ENCODE data around the gene IFNA13.
"Not testable (repeated sequence)": the region's sequence is repeated elsewhere in the genome, so short reads cannot be mapped to it uniquely, and the experiment has no call there.

Gene IFNA13

GRCh38 chr9:21367957-21368356 is at the start of gene IFNA13:
Gene IFNA13, minus strand, starts transcription at chr9:21368057. Its CDS starts 47 bp downstream, at chr9:21368010.
- DNase-seq (no peak), ATAC-seq (no peak)

DNA sequence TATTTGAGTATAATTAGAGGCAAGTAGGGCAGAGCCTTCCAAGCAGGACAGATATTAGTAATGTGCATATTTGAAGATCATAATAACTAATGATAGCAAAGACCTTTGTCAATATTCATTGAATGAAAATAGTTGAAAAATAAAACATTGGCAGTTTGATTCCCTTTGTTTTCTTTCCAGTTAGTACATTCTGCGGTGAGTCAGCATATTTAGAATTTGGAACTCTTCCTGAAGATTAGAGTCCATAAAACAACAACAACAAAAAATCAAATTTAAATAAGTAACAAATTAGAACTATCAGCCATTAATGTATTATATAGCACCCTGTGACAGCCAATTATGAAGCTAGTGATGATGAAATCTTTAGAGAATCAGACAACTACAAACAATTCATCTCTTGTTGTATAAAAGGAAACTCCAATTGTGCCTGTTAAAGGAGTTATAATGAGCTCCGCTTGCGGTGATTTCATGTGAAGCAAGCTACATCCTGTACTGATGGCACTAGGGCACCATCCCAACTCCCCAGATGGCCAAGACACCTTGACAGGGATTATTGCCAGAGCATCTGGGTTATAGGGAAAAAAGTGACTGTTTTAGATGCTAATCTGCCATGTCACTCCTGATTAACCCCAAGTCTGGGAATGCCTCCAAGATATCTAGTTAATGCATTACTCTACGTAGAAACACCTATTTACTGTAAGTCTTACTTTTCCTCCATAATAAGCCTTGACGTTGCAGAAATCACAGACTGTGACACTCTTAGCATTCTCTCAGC is 47.8 kb upstream of the IFNA13 start:
- ATAC-seq, result no peak
- no peak for DNase-seq

DNA sequence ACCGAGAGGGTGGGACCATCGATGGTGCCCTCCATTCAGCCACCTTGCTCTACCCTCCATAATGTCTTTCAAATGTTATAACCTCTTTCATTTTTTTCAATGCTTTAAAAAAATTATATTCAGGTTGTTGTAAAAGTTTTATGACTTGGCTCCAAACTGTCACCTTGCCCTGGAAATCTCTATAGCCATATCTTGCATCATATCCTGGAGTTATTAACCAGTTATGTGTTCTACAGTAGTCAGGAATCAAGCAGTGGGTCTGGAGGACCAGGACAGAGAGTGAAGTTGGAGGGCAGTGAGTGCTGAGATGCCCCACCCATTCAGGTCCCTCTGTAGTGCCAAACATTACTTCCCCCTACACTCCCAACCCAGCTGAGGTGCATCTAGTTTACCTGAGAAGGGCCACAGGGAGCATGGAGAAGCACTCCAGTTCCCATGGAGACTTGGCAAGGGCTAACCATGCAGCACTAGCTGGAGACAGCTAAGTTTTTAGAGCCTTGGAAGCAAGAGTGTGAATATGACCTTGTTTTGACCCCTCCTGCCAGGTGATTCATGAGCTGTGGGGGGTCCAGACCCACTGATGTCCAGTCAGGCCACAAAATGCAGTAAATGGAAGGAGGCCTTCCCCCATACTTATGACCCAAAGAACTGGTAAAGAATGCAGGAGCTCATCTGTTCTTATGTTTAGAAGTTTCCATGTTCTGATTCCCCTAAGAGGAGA is 46.5 kb upstream of the IFNA13 start:
- no peak for ATAC-seq
- no peak for DNase-seq

GRCh38 chr9:21413624-21414023 is 45.8 kb upstream of the IFNA13 start:
- DNase-seq, result no peak
- no peak for ATAC-seq

- ATAC-seq (no peak), DNase-seq (no peak)
Observed at GRCh38 chr9:21413151-21413550, 45.3 kb upstream of the IFNA13 start.

GRCh38 chr9:21412107-21412506 is 44.2 kb upstream of the IFNA13 start:
- DNase-seq (no peak), ATAC-seq (no peak)

GRCh38 chr9:21408817-21409216 is 41.0 kb upstream of the IFNA13 start, which contains the start of gene IFNA8:
Gene IFNA8, plus strand, starts transcription at chr9:21409117. Its CDS starts 60 bp downstream, at chr9:21409177.
- DNase-seq, result no peak
- no peak for ATAC-seq

DNA sequence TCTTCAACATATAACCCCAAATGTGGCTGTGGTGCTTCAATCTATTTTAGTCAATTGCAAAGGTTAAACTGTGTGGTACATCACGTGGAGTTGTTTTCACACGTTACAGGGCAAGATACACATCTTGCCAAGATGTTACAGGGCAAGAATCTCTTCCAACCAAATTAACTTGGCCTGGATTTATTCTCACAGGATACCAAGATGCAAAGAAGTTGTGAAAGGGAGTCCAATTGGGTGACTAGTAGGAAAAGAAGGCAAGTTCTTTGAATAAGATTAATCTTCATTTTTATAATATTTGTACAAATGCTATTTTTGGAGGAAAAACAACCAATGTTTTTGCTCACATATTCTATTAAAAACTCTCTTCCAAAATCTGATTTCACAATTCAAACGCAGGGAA is 36.3 kb upstream of the IFNA13 start:
- DNase-seq (no peak), ATAC-seq (no peak)

DNA sequence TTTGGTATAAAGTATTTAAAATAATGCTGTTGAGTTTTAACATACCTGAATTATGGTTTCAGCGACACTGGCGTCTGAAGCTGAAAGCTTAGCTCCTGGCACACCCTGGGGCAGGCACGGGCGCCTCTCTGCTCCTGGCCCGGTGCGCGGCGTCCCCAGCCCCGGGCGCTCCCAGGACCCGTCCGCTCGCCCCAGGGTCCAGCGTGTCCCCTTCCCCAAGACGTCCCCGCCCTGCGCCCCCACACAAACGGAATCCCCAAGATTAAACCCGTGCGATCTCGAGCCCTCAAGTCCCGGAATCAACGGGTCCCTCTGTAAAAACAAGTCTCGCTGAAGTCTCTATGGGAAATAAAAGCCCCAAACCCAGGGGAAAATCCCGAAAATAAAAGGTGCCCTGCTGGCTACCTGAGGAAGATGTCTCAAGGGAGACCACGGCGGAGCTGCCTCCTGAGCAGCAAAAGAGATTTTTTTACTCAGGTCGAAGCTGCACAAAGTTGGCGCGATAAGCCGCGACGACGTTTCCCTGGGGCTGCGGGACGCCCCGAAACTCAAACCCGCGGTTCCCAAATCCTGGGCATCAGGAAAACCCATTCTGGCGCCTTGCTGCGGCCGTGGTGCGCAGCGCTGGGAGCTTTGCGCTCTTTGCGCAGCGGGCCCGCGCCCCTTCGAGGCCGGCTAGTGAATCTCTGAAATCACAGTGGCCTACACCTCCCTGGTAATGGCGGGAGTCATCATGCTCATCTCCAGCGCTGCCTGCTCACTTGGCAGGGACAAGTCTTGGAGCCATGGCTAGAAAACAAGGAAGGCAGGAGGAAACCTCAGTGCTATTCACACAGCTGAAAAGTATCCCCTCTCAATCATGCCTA is 34.8 kb upstream of the IFNA13 start:
- ATAC-seq (peak; percentile 65), DNase-seq (peak; percentile 31)

DNA sequence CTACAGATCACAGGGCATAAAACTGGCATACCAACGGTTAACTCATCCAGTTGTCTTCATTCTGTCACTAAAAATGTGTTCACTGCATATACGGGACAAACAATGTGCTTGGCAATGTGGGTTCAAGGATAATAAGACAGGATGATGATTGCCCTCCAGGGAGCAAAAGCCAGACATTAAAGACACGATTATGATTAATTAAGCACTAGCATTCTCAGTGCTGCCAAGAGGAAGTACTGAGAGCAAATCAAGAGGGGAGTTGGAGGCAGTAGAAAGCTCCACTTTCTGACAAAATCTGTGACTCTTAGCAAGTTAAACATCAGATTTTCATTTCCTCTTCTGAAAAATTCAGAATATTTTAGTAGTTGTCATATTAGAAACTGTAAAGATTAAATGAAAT is 32.1 kb upstream of the IFNA13 start:
- no peak for ATAC-seq
- no peak for DNase-seq

GRCh38 chr9:21398955-21399489 is 31.2 kb upstream of the IFNA13 start:
- DNase-seq (no peak), ATAC-seq (no peak)

- ATAC-seq (peak; percentile 81), DNase-seq (peak; percentile 75)
Observed at GRCh38 chr9:21395778-21396717, 28.2 kb upstream of the IFNA13 start.

- DNase-seq (no peak), ATAC-seq (peak; percentile 43)
Observed at GRCh38 chr9:21392270-21392669, 24.4 kb upstream of the IFNA13 start.

- no peak for DNase-seq
- no peak for ATAC-seq
Observed at GRCh38 chr9:21385131-21385670, 17.3 kb upstream of the IFNA13 start, which contains the start of gene IFNA2. Gene IFNA2, minus strand, starts transcription at chr9:21385398. Its CDS starts 69 bp downstream, at chr9:21385329.

- ATAC-seq (no peak), DNase-seq (no peak)
Observed at GRCh38 chr9:21383627-21384026, 15.8 kb upstream of the IFNA13 start.

GRCh38 chr9:21381448-21382339 is 13.8 kb upstream of the IFNA13 start:
- ATAC-seq (peak; percentile 79), DNase-seq (no peak)

- not testable (repeated sequence) for DNase-seq, ATAC-seq
Observed at GRCh38 chr9:21371467-21371866, 3.6 kb upstream of the IFNA13 start.

DNA sequence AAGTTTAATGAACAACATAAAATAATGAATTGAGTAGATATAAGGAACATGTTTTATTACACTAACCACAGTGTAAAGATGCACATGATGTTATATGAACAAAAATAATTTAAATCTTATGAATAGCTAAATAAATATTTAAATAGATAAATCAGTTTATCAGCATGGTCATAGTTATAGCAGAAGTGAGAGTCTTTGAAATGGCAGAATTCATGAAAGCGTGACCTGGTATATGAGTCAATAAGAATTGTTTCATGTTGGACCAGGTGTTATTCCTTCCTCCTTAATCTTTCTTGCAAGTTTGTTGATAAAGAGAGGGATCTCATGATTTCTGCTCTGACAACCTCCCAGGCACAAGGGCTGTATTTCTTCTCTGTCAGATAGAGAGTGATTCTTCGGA is 688 bp downstream of the IFNA13 start:
- DNase-seq, ATAC-seq: not testable (repeated sequence)

- DNase-seq (no peak), ATAC-seq (no peak)
Observed at GRCh38 chr9:21362287-21362686, 5.6 kb downstream of the IFNA13 start.
